ENCODE measurements around the gene BBS9. TPM values are rescaled to one million over a fixed set of nuclear protein-coding genes. Genes with fewer than 3 reads are reported as not detected.

Gene BBS9
- total RNA-seq, 2 donors from 2014 or later = 9.3 to 10.9 TPM

DNA sequence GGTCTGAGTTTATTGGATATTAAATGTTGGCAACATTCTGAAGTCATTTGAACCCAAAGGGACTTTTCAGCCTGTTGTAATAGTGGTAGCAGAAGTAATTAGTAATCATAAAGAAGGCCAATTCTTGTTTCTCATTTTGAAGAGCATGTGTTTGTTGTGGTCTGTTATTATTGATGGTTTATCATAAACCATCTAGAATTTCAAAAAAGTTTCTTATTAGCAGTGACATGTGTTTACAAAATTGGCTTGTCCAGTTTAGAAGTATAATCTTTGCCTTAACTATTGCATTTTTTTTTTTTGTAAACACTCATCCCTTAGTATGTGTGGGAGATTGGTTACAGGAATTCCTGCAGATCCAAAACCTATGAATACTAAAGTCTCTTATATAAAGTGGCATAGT lies 177.8 kb downstream of the BBS9 start:
- Histone ChIP-seq H3K9me3 (no peaks in the 10 kb centered on the region), H3K36me3 (no peaks in the 10 kb centered on the region), H3K27me3 (no peaks in the 10 kb centered on the region), H3K9ac (ENCODE audit: low read depth in 2 of 2, low read length in 2 of 2) (no peak overlapping the region), H3K4me3 (no peak overlapping the region), H3K27ac (no peak overlapping the region), H3K4me1 (no peaks in the 10 kb centered on the region)
- no peak for TF ChIP-seq CTCF (IDR thresholded peaks at IDR 0.05)
- intact Hi-C loops (cut with DNase I) = no loop called here
- no peak for DNase-seq

- H3K27me3 ChIP-seq = no peaks in the 10 kb centered on the region
- no peak overlapping the region for H3K9ac ChIP-seq (ENCODE audit: low read depth in 2 of 2, low read length in 2 of 2)
- intact Hi-C loops (cut with DNase I) = no loop called here
- H3K9me3 ChIP-seq = no peaks in the 10 kb centered on the region
- H3K4me1 ChIP-seq = no peaks in the 10 kb centered on the region
- no peaks in the 10 kb centered on the region for H3K36me3 ChIP-seq
- no peak overlapping the region for H3K4me3 ChIP-seq
- TF ChIP-seq CTCF (IDR thresholded peaks at IDR 0.05) = no peak
- H3K27ac ChIP-seq = no peak overlapping the region
- DNase-seq = no peak
Measured at GRCh38 chr7:33310546-33310945, 181.2 kb downstream of the BBS9 start.

GRCh38 chr7:33325754-33326484 lies 196.6 kb downstream of the BBS9 start:
- Histone ChIP-seq H3K4me3 (no peak overlapping the region), H3K27ac (no peak overlapping the region), H3K36me3 (no peaks in the 10 kb centered on the region), H3K9me3 (no peaks in the 10 kb centered on the region), H3K9ac (ENCODE audit: low read depth in 2 of 2, low read length in 2 of 2) (no peak overlapping the region), H3K27me3 (no peaks in the 10 kb centered on the region), H3K4me1 (no peaks in the 10 kb centered on the region)
- TF ChIP-seq CTCF (IDR thresholded peaks at IDR 0.05) = no peak
- no peak for DNase-seq
- intact Hi-C loops (cut with DNase I) = no loop called here

DNA sequence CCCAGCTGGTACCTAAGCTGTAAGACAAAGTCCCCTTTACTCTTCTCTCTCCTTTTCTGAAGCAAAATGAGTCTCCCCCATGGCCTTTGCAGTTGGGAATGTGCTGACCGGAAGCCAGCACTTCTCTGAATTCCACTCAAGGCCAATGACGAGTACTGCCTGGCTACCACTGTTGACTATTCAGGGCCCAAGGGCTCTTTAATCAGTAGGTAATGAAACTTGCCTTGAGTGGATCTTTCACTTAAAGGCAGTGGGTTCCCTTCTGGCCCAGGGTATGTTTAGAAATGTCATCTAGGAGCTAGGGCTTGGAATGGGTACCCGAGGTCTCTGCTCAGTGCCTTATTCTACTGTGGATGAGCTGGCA lies 197.1 kb downstream of the BBS9 start:
- H3K27ac ChIP-seq = no peak overlapping the region
- intact Hi-C loops (cut with DNase I) = no loop called here
- no peak overlapping the region for H3K4me3 ChIP-seq
- TF ChIP-seq CTCF (IDR thresholded peaks at IDR 0.05) = no peak
- no peaks in the 10 kb centered on the region for H3K9me3 ChIP-seq
- no peaks in the 10 kb centered on the region for H3K36me3 ChIP-seq
- no peak for DNase-seq
- H3K4me1 ChIP-seq = no peaks in the 10 kb centered on the region
- H3K27me3 ChIP-seq = no peaks in the 10 kb centered on the region
- H3K9ac ChIP-seq (ENCODE audit: low read depth in 2 of 2, low read length in 2 of 2) = no peak overlapping the region

GRCh38 chr7:33327427-33327826 lies 198.1 kb downstream of the BBS9 start:
- Histone ChIP-seq H3K4me1 (no peaks in the 10 kb centered on the region), H3K9ac (ENCODE audit: low read depth in 2 of 2, low read length in 2 of 2) (no peak overlapping the region), H3K27me3 (no peaks in the 10 kb centered on the region), H3K27ac (no peak overlapping the region), H3K9me3 (no peaks in the 10 kb centered on the region), H3K36me3 (no peaks in the 10 kb centered on the region), H3K4me3 (no peak overlapping the region)
- no peak for TF ChIP-seq CTCF (IDR thresholded peaks at IDR 0.05)
- intact Hi-C loops (cut with DNase I) = no loop called here
- DNase-seq = no peak

All from colonic mucosa (tissue), 4 donors.